Neuronal stem cell (in vitro differentiated cells): ENCODE measurements around the gene AMHR2.
A peak's percentile ranks its signal among the peaks of the same experiment; 100 is the strongest.

Experiments used
- DNase-seq: peaks from one replicate; pipeline ENCODE4 v3.0.0-alpha.2; 2013; ENCODE audit warnings: low spot score
- H2AFZ ChIP-seq: one replicate; pipeline ENCODE4 v1.6.1; 2013; ENCODE audit warnings: mild to moderate bottlenecking, low read length, inconsistent platforms
- H2AK5ac ChIP-seq: 2 replicates; pipeline ENCODE4 v1.6.1; 2013; ENCODE audit warnings: low read depth, mild to moderate bottlenecking, inconsistent platforms, low read length, moderate library complexity, mixed read lengths
- H2BK120ac ChIP-seq: 2 replicates; pipeline ENCODE4 v1.6.1; 2013; ENCODE audit warnings: low read depth, mild to moderate bottlenecking, inconsistent platforms, low read length, moderate library complexity, mixed read lengths
- H2BK12ac ChIP-seq: one replicate; pipeline ENCODE4 v1.6.1; 2013; ENCODE audit warnings: low read length, inconsistent platforms
- H2BK15ac ChIP-seq: 2 replicates; pipeline ENCODE4 v1.6.1; 2013; ENCODE audit warnings: mild to moderate bottlenecking, low read length, inconsistent platforms, mixed read lengths
- H2BK5ac ChIP-seq: one replicate; pipeline ENCODE4 v1.6.1; 2013; ENCODE audit warnings: inconsistent platforms, mild to moderate bottlenecking, low read length, moderate library complexity
- H3K14ac ChIP-seq: one replicate; pipeline ENCODE4 v1.6.1; 2013; ENCODE audit warnings: low read length, inconsistent platforms
- H3K18ac ChIP-seq: 2 replicates; pipeline ENCODE4 v1.6.1; 2013; ENCODE audit warnings: low read length, inconsistent platforms
- H3K23ac ChIP-seq: 2 replicates; pipeline ENCODE4 v1.6.1; 2013; ENCODE audit warnings: low read depth, mild to moderate bottlenecking, mixed read lengths, low read length, inconsistent platforms; ENCODE audit not compliant: poor library complexity
- H3K27ac ChIP-seq: replicated peaks from 3 replicates; pipeline ENCODE4 v1.5.1; 2013; ENCODE audit warnings: low read length, inconsistent platforms
- H3K27me3 ChIP-seq, 3 experiments: 2 replicates each; pipeline ENCODE4 v1.6.1; 2013; ENCODE audit warnings: low read length in 3 of 3, mild to moderate bottlenecking in 2 of 3, inconsistent platforms in 1 of 3, low read depth in 1 of 3, mixed read lengths in 1 of 3, moderate library complexity in 1 of 3; ENCODE audit not compliant: control insufficient read depth in 3 of 3, insufficient read depth in 3 of 3
- H3K36me3 ChIP-seq, 2 donors: replicated peaks in 1 of 2; 2 replicates each; pipeline ENCODE4 v1.6.1; 2013; ENCODE audit warnings: low read length in 2 of 2; ENCODE audit not compliant: control insufficient read depth in 2 of 2, insufficient read depth in 2 of 2
- H3K4ac ChIP-seq: 2 replicates; pipeline ENCODE4 v1.6.1; 2013; ENCODE audit warnings: inconsistent platforms, mild to moderate bottlenecking, low read length, moderate library complexity
- H3K4me1 ChIP-seq, 2 donors: 1 replicate in 1 of 2; 2 replicates in 1 of 2; pipeline ENCODE4 v1.6.1; 2013; ENCODE audit warnings: low read length in 2 of 2, low read depth in 1 of 2; ENCODE audit not compliant: control insufficient read depth in 2 of 2, insufficient read depth in 1 of 2
- H3K4me2 ChIP-seq: one replicate; pipeline ENCODE4 v1.6.1; 2013; ENCODE audit warnings: mild to moderate bottlenecking, low read length, inconsistent platforms; ENCODE audit not compliant: insufficient read depth, poor library complexity, severe bottlenecking
- H3K4me3 ChIP-seq, 2 donors: 2 replicates each; pipeline ENCODE4 v1.5.1; 2013; ENCODE audit warnings: low read length in 2 of 2, mild to moderate bottlenecking in 2 of 2, inconsistent platforms in 1 of 2, moderate library complexity in 1 of 2
- H3K79me1 ChIP-seq: one replicate; pipeline ENCODE4 v1.6.1; 2013; ENCODE audit warnings: low read depth, mild to moderate bottlenecking, inconsistent platforms, low read length, moderate library complexity
- H3K9ac ChIP-seq: one replicate; pipeline ENCODE4 v1.6.1; 2013; ENCODE audit warnings: mild to moderate bottlenecking, low read depth, low read length, inconsistent platforms; ENCODE audit not compliant: poor library complexity
- H3K9me3 ChIP-seq, 2 donors: replicated peaks in 1 of 2; 2 replicates each; pipeline versions ENCODE3 to v1.6.1; 2013; ENCODE audit warnings: low read length in 2 of 2, mild to moderate bottlenecking in 2 of 2, inconsistent platforms in 1 of 2, low read depth in 1 of 2, mixed read lengths in 1 of 2, moderate library complexity in 1 of 2; ENCODE audit not compliant: control insufficient read depth in 2 of 2, insufficient read depth in 1 of 2
- H4K8ac ChIP-seq: one replicate; pipeline ENCODE4 v1.6.1; 2013; ENCODE audit warnings: low read depth, mild to moderate bottlenecking, inconsistent platforms, low read length, moderate library complexity
- H4K91ac ChIP-seq: one replicate; pipeline ENCODE4 v1.6.1; 2013; ENCODE audit warnings: low read length, low read depth, mild to moderate bottlenecking, inconsistent platforms; ENCODE audit not compliant: poor library complexity
- WGBS, 2 donors: extraction: QIAGEN DNeasy Blood & Tissue Kit; methylation state at CpG; one replicate each; pipeline ENCODE4 v1.1.7; 2013; ENCODE audit warnings: missing lambda C conversion rate in 2 of 2, mixed read lengths in 1 of 2; ENCODE audit not compliant: insufficient read length in 2 of 2, insufficient replicate concordance in 1 of 2; ENCODE audit errors: extremely low coverage in 2 of 2; 5-methylcytosine and 5-hydroxymethylcytosine counted together

AMHR2 gene

GRCh38 chr12:53378724-53379388, 44.8 kb upstream of the AMHR2 start:
- Histone ChIP-seq H3K18ac (peak overlapping the region; percentile 71), H3K14ac (no peak overlapping the region), H3K23ac (no peak overlapping the region), H2BK120ac (peak overlapping the region; percentile 25), H3K36me3 (peaks cover 19 to 26% of the 10 kb centered on the region in 2 donors), H2BK12ac (no peak overlapping the region), H2BK15ac (no peak overlapping the region), H3K79me1 (peaks cover 11% of the 10 kb centered on the region), H3K27me3 (no peaks in the 10 kb centered on the region), H2BK5ac (no peak overlapping the region), H3K9ac (peak overlapping the region; percentile 37), H3K27ac (peak overlapping the region; percentile 87), H4K8ac (peak overlapping the region; percentile 88), H3K4me3 (peak overlapping the region; percentile 57 to 68), H3K9me3 (peaks cover 0 to 6% of the 10 kb centered on the region in 2 donors), H3K4me2 (peak overlapping the region; percentile 45), H4K91ac (no peak overlapping the region), H2AFZ (peak overlapping the region; percentile 55), H3K4ac (peak overlapping the region; percentile 60), H3K4me1 (peaks cover 15 to 20% of the 10 kb centered on the region in 2 donors), H2AK5ac (no peak overlapping the region)
- DNase-seq = no peak
- no CpG with 5 or more reads among the region's 23 CpGs for WGBS, 2 donors

- no peaks in the 10 kb centered on the region for H3K27me3 ChIP-seq
- H3K18ac ChIP-seq = peak overlapping the region; percentile 71
- H2BK120ac ChIP-seq = no peak overlapping the region
- H3K9me3 ChIP-seq = peaks cover 0 to 9% of the 10 kb centered on the region in 2 donors
- no peak overlapping the region for H2AK5ac ChIP-seq
- peak overlapping the region; percentile 96 for H3K27ac ChIP-seq
- no peak overlapping the region for H3K14ac ChIP-seq
- no peak overlapping the region for H2BK12ac ChIP-seq
- peak overlapping the region; percentile 75 for H2BK5ac ChIP-seq
- H2BK15ac ChIP-seq = no peak overlapping the region
- peaks cover 20 to 30% of the 10 kb centered on the region in 2 donors for H3K36me3 ChIP-seq
- DNase-seq = peak; percentile 100
- peaks cover 12% of the 10 kb centered on the region for H3K79me1 ChIP-seq
- H3K4me3 ChIP-seq = peak overlapping the region; percentile 61 to 68
- peak overlapping the region; percentile 88 for H4K8ac ChIP-seq
- no CpG with 5 or more reads among the region's 29 CpGs for WGBS, 2 donors
- H2AFZ ChIP-seq = peak overlapping the region; percentile 55
- H3K9ac ChIP-seq = peak overlapping the region; percentile 37
- H4K91ac ChIP-seq = no peak overlapping the region
- peak overlapping the region; percentile 45 for H3K4me2 ChIP-seq
- H3K4me1 ChIP-seq = peaks cover 15 to 20% of the 10 kb centered on the region in 2 donors
- no peak overlapping the region for H3K4ac ChIP-seq
- H3K23ac ChIP-seq = no peak overlapping the region
Measured at GRCh38 chr12:53379389-53380103, 44.1 kb upstream of the AMHR2 start.

- H4K8ac ChIP-seq = peak within 1 kb of the TSS; percentile 88
- H3K27me3 ChIP-seq = no peaks in the 10 kb centered on the region
- peak within 1 kb of the TSS; percentile 25 for H2BK120ac ChIP-seq
- peaks cover 22 to 37% of the 10 kb centered on the region in 2 donors for H3K36me3 ChIP-seq
- peak within 1 kb of the TSS; percentile 88 for H2AFZ ChIP-seq
- peak within 1 kb of the TSS; percentile 61 to 83 for H3K4me3 ChIP-seq
- peak within 1 kb of the TSS; percentile 75 for H2BK5ac ChIP-seq
- H3K18ac ChIP-seq = peak within 1 kb of the TSS; percentile 97
- no peak within 1 kb of the TSS for H3K23ac ChIP-seq
- no peak within 1 kb of the TSS for H2BK15ac ChIP-seq
- peak within 1 kb of the TSS; percentile 60 for H3K4ac ChIP-seq
- H3K14ac ChIP-seq = no peak within 1 kb of the TSS
- no peak for DNase-seq
- H3K9ac ChIP-seq = peak within 1 kb of the TSS; percentile 92
- H3K9me3 ChIP-seq = peaks cover 0 to 11% of the 10 kb centered on the region in 2 donors
- peak within 1 kb of the TSS; percentile 96 for H3K27ac ChIP-seq
- H3K4me1 ChIP-seq = peaks cover 15 to 20% of the 10 kb centered on the region in 2 donors
- no peak within 1 kb of the TSS for H2BK12ac ChIP-seq
- WGBS, 2 donors = no CpG with 5 or more reads among the region's 71 CpGs
- peak within 1 kb of the TSS; percentile 92 for H2AK5ac ChIP-seq
- no peak within 1 kb of the TSS for H4K91ac ChIP-seq
- peak within 1 kb of the TSS; percentile 49 for H3K4me2 ChIP-seq
- H3K79me1 ChIP-seq = peaks cover 13% of the 10 kb centered on the region
Measured at GRCh38 chr12:53380104-53380793, 43.4 kb upstream of the AMHR2 start, which contains the start of gene SP1. TSS of gene SP1 (plus strand) at chr12:53380176. CDS start at chr12:53380292, 116 bp downstream.
